Lower leg skin (tissue), 4 donors: ENCODE data around the gene TRPM1. TPM values are rescaled to one million over a fixed set of nuclear protein-coding genes. Genes with fewer than 3 reads are reported as not detected.
A peak's percentile ranks its signal among the peaks of the same experiment; 100 is the strongest.
"Not testable (repeated sequence)": the region's sequence is repeated elsewhere in the genome, so short reads cannot be mapped to it uniquely, and the experiment has no call there.

Experiments used
- DNase-seq, 2 donors: peaks; one replicate each; pipeline ENCODE4 v3.0.0-alpha.2; 2019; ENCODE audit warnings: low spot score in 2 of 2
- H3K4me3 ChIP-seq: fragments of 200-600 bp; sonication (generic); 2 replicates; pipeline ENCODE4 v1.5.1; 2017; ENCODE audit warnings: mild to moderate bottlenecking, low read depth; ENCODE audit not compliant: poor library complexity, severe bottlenecking
- CTCF ChIP-seq, 3 donors: fragments of 450-650 bp; IDR thresholded peaks; one replicate each; pipeline ENCODE4 v1.5.1; 2016; ENCODE audit warnings: antibody characterized with exemption in 3 of 3, mild to moderate bottlenecking in 3 of 3, moderate library complexity in 2 of 3
- POLR2A ChIP-seq, 2 donors: fragments of 450-650 bp; IDR thresholded peaks; one replicate each; pipeline ENCODE4 v1.6.1; 2016 to 2017; ENCODE audit warnings: antibody characterized with exemption in 2 of 2, mild to moderate bottlenecking in 1 of 2, moderate library complexity in 1 of 2
- WGBS, 2 donors: methylation state at CpG; one replicate each; pipeline ENCODE4 v1.1.5; 2018; 5-methylcytosine and 5-hydroxymethylcytosine counted together
- intact Hi-C: fragments of 100-400 bp; cut with DNase I; formaldehyde crosslinking; loops from one replicate; pipeline ENCODE4 v1.15.0; 2023; ENCODE audit warnings: low total_unique reads
- total RNA-seq, 4 donors: library from RNA; depleted of rRNA; stranded (reverse); fragments of >200 nt; gene quantifications; one replicate each; pipeline ENCODE4 v1.1.0, GENCODE V29; 2016

TRPM1 gene
- total RNA-seq, 4 donors from 2014 or later = 1.3 to 18.3 (median 8.3) TPM

DNA sequence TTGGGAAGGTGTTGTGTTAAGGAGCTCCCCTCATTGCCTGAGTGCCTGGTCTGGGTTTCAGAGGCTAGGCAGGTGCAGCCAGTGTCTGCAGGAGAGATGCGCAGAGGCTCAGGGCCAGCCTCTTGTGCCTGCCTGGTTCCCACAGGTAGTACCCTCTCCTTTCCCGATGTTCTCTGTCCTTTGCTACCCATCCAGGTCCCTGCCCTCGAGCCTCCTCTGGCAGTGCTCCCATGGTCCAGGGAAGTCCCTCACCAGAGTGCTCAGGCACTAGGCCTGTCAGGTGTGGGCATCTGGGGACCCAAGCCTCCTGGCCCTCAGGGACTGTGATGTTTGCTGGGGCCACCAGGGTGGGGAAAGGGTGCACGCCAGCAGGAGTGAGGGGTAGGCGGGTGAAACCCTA lies 5.0 kb downstream of the TRPM1 start:
- WGBS, 2 donors = 82 to 93% methylated on average over 5 of the region's 5 CpGs
- DNase-seq = peak in 1 of 2 donors; percentile 75
- no peak for TF ChIP-seq CTCF (IDR thresholded peaks at IDR 0.05)
- TF ChIP-seq POLR2A (IDR thresholded peaks at IDR 0.05) = no peak
- intact Hi-C loops = loop anchor here (1.0 kb wide), 1 partner anchor 45 kb away; no protein-coding TSS in a partner anchor
- no peak overlapping the region for H3K4me3 ChIP-seq

- 87 to 92% methylated on average over 6 of the region's 6 CpGs for WGBS, 2 donors
- intact Hi-C loops = no loop called here
- DNase-seq = no peak
- H3K4me3 ChIP-seq = no peak overlapping the region
- TF ChIP-seq POLR2A (IDR thresholded peaks at IDR 0.05) = no peak
- no peak for TF ChIP-seq CTCF (IDR thresholded peaks at IDR 0.05)
Measured at GRCh38 chr15:31091481-31091880, 10.0 kb downstream of the TRPM1 start.

GRCh38 chr15:31090766-31091165 lies 10.8 kb downstream of the TRPM1 start:
- TF ChIP-seq POLR2A (IDR thresholded peaks at IDR 0.05) = no peak
- no peak for TF ChIP-seq CTCF (IDR thresholded peaks at IDR 0.05)
- DNase-seq = no peak
- intact Hi-C loops = no loop called here
- no peak overlapping the region for H3K4me3 ChIP-seq
- 83 to 88% methylated on average over 4 of the region's 4 CpGs for WGBS, 2 donors

DNA sequence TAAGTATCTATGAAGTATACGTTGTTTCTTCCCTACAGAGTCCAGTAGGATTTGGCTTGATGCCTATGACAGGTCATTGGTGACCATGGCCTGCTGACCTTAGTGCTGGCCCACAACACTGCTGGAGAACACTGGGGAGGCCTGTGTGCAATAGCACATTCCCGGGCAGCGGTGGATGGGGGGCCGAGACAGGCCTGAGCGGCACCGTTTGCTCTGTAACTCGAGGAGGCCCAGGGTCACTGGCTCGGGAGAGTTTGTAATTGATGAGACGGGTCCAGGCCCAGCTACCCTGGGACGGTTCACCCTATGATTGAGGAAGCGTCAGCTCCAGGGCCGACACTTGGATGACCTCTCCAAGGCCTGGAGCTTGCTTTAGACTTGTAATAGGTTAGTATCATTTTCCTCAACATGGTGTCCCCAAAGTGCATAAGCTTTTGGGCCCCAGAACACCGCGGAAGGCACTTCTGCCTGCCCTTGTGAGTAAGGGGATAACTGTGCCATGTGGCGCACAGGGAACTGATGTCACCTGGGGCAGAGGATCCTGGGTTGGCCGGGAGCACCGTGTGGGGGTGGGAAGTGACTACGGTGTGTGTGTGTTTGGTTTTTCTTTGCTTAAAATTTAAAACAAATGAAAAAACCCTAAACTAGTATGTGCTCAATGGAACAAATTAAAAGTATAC lies 12.0 kb downstream of the TRPM1 start:
- intact Hi-C loops = no loop called here
- 81 to 90% methylated on average over 18 of the region's 18 CpGs for WGBS, 2 donors
- TF ChIP-seq POLR2A (IDR thresholded peaks at IDR 0.05) = no peak
- no peak for TF ChIP-seq CTCF (IDR thresholded peaks at IDR 0.05)
- DNase-seq = peak in 1 of 2 donors; percentile 83
- no peak overlapping the region for H3K4me3 ChIP-seq

GRCh38 chr15:31088672-31089367 lies 12.7 kb downstream of the TRPM1 start:
- 92 to 93% methylated on average over 21 of the region's 21 CpGs for WGBS, 2 donors
- TF ChIP-seq POLR2A (IDR thresholded peaks at IDR 0.05) = no peak
- TF ChIP-seq CTCF (IDR thresholded peaks at IDR 0.05) = no peak
- no peak overlapping the region for H3K4me3 ChIP-seq
- intact Hi-C loops = no loop called here
- DNase-seq = no peak

DNA sequence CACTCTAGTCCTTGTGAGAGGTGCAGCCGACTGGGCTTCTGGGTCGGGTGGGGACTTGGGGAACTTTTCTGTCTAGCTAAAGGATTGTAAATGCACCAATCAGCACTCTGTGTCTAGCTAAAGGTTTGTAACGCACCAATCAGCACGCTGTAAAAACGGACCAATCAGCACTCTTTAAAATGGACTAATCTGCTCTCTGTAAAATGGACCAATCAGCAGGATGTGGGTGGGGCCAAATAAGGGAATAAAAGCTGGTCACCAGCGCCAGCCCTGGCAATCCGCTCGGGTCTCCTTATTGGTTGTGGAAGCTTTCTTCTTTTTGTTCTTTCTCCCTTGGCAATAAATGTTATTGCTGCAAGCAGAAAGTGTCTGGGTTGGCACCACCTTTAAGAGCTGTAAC lies 13.5 kb downstream of the TRPM1 start:
- WGBS, 2 donors = 71% methylated on average over 8 of the region's 8 CpGs
- H3K4me3 ChIP-seq, intact Hi-C loops: not testable (repeated sequence)
- peak in 1 of 2 donors; percentile 28 for DNase-seq
